ENCODE measurements around the gene HNRNPM.

The HNRNPM gene

GRCh38 chr19:8444677-8445487 is at the start of gene HNRNPM:
Gene HNRNPM (plus strand): TSS chr19:8444975. CDS start chr19:8444999, 24 bp downstream.
- no peak for TF ChIP-seq CTCF (IDR thresholded peaks at IDR 0.05; ENCODE audit: low read depth, low read length)
- H3K4me3 ChIP-seq (replicated peaks in 1 of 2; ENCODE audit: low read depth in 2 of 2, low read length in 2 of 2) = peak within 1 kb of the TSS; percentile 89 to 95

GRCh38 chr19:8395621-8396082 is 49.1 kb upstream of the HNRNPM start:
- H3K4me3 ChIP-seq (replicated peaks in 1 of 2; ENCODE audit: low read depth in 2 of 2, low read length in 2 of 2) = no peak overlapping the region
- no peak for TF ChIP-seq CTCF (IDR thresholded peaks at IDR 0.05; ENCODE audit: low read depth, low read length)
- DNase-seq (ENCODE audit: low read depth in 2 of 2) = no peak

More at GRCh38 chr19:8444677-8445487, at the start of gene HNRNPM:
- peak; percentile 98 for DNase-seq (ENCODE audit: low read depth in 2 of 2)

- H3K4me3 ChIP-seq (replicated peaks in 1 of 2; ENCODE audit: low read depth in 2 of 2, low read length in 2 of 2) = no peak overlapping the region
- DNase-seq (ENCODE audit: low read depth in 2 of 2) = no peak
- no peak for TF ChIP-seq CTCF (IDR thresholded peaks at IDR 0.05; ENCODE audit: low read depth, low read length)
These were observed 48.6 kb upstream of the HNRNPM start for GRCh38 chr19:8396185-8396562.

GRCh38 chr19:8396563-8397203 is 48.1 kb upstream of the HNRNPM start:
- H3K4me3 ChIP-seq (replicated peaks in 1 of 2; ENCODE audit: low read depth in 2 of 2, low read length in 2 of 2) = no peak overlapping the region
- peak; percentile 84 for TF ChIP-seq CTCF (IDR thresholded peaks at IDR 0.05; ENCODE audit: low read depth, low read length)
- peak; percentile 64 to 66 for DNase-seq (ENCODE audit: low read depth in 2 of 2)

- no peak for TF ChIP-seq CTCF (IDR thresholded peaks at IDR 0.05; ENCODE audit: low read depth, low read length)
- DNase-seq (ENCODE audit: low read depth in 2 of 2) = no peak
- no peak overlapping the region for H3K4me3 ChIP-seq (replicated peaks in 1 of 2; ENCODE audit: low read depth in 2 of 2, low read length in 2 of 2)
These were observed 47.5 kb upstream of the HNRNPM start for GRCh38 chr19:8397271-8397670.

GRCh38 chr19:8397746-8398310 is 46.9 kb upstream of the HNRNPM start:
- no peak overlapping the region for H3K4me3 ChIP-seq (replicated peaks in 1 of 2; ENCODE audit: low read depth in 2 of 2, low read length in 2 of 2)
- TF ChIP-seq CTCF (IDR thresholded peaks at IDR 0.05; ENCODE audit: low read depth, low read length) = no peak
- DNase-seq (ENCODE audit: low read depth in 2 of 2) = no peak
